Panc1 (cell line): Measurements from ENCODE around the gene C2.

Source experiments
- CTCF ChIP-seq: fragments of 450-650 bp; IDR thresholded peaks from 2 replicates; pipeline ENCODE4 v1.5.1; 2017; ENCODE audit warnings: mild to moderate bottlenecking
- POLR2AphosphoS5 ChIP-seq: IDR thresholded peaks from 2 replicates; pipeline ENCODE4 v1.6.1; 2012; ENCODE audit warnings: mild to moderate bottlenecking, low read depth, low read length, moderate library complexity
- REST ChIP-seq, 2 experiments: IDR thresholded peaks; 2 replicates each; pipeline ENCODE4 v1.6.1; 2011 to 2012; ENCODE audit warnings: low read depth in 2 of 2, control low read depth in 1 of 2, low read length in 1 of 2, mild to moderate bottlenecking in 1 of 2, moderate library complexity in 1 of 2; ENCODE audit not compliant: insufficient read depth in 1 of 2

- TF ChIP-seq CTCF (no peak), REST (IDR thresholded peaks at IDR 0.05; ENCODE audit: insufficient read depth in 1 of 2, low read depth in 2 of 2, low read length in 1 of 2) (no peak), POLR2AphosphoS5 (peak; percentile 60)
Observed at GRCh38 chr6:31897612-31898382, 29.7 kb upstream of the C2 start, which contains the start of gene EHMT2.
